HG02884 (cell line): Measurements from ENCODE around the gene EPGN.

ENCODE experiments used
- ATAC-seq: cut with Tn5 transposase; IDR thresholded peaks from one replicate; pipeline ENCODE4 v1.9.1; 2021; ENCODE audit warnings: mild to moderate bottlenecking, moderate library complexity; ENCODE audit not compliant: unreplicated experiment

The EPGN gene

DNA sequence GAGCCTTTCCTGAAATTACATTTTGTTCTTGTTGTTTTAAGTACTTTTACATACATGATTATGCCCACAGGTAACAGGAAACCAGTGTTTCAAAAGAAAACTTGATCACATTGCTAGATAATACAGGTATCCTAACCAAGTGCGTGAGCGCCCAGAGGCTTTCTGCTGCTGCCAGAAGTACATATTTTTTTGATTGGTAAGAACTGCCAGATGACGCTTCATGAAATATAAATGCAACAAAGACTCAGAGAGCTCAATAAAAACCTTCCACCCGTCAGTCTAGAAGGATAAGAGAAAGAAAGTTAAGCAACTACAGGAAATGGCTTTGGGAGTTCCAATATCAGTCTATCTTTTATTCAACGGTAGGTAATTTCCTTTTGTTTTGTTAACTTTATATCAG lies at the start of gene EPGN:
Gene EPGN (plus strand): TSS at position 256 of the 400 bp plus-strand sequence. CDS start 64 bp downstream, at position 320.
- no peak for ATAC-seq

GRCh38 chr4:74258963-74259362 lies 49.3 kb upstream of the EPGN start:
- no peak for ATAC-seq

DNA sequence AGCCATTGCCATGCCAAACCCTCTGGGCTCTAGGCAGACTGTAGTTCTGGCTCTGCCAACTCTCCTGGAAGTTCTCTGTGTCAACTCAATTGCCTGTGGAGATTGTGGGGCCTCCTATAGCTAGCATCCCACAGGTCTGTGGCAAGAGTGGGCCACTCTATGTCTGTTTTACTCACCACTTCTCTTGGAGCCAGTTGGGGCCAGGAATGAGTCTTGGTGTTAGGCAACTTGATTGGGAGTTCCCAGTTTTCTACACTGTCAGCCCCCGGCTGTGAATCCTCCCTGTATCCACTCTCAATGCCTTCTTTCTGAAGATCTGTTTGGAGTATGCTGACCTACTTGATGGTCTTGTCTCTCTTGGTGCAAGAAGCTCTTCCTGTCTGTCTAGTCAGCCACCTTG lies 48.2 kb upstream of the EPGN start:
- no peak for ATAC-seq

- ATAC-seq, result no peak
Observed at GRCh38 chr4:74262522-74262921, 45.7 kb upstream of the EPGN start.

DNA sequence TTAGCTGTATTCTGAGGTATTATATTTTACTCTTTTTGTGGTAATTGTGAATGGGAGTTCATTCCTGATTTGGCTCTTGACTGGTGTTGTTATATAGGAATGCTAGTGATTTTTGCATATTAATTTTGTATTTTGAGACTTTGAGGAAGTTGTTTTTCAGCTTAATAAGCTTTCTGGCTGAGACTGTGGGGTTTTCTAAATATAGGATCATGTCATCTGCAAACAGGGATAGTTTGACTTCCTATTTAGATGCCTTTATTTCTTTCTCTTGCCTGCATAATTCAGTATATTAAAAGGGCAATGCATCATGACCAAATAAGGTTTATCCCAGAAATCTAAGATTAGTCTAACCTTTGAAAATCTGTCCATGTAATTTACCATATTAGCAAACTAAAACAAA lies 44.7 kb upstream of the EPGN start:
- no peak for ATAC-seq

GRCh38 chr4:74266081-74266480 lies 42.2 kb upstream of the EPGN start:
- no peak for ATAC-seq

- no peak for ATAC-seq
Observed at GRCh38 chr4:74267998-74268606, 40.2 kb upstream of the EPGN start.

- ATAC-seq, result no peak
Observed at GRCh38 chr4:74268643-74269042, 39.6 kb upstream of the EPGN start.

- ATAC-seq, result no peak
Observed at GRCh38 chr4:74278490-74278889, 29.8 kb upstream of the EPGN start.

DNA sequence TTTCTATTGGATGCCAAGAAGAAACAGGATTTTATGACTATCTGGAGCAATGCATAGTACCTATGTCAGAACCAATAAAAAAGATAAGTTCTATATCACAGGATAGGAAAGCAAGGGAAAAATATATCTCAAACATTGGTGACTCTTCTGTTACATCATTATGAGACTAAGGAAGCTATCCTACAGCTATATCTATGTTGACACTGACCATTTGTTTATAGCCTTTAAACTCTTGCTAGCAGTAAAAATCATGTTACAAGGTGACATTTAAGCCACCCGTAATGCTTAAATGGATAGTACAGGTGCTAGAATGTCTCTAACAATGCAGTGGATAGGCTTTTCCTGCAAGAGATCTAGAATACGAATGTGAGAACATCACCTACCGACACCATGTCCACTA lies 28.6 kb upstream of the EPGN start:
- no peak for ATAC-seq

DNA sequence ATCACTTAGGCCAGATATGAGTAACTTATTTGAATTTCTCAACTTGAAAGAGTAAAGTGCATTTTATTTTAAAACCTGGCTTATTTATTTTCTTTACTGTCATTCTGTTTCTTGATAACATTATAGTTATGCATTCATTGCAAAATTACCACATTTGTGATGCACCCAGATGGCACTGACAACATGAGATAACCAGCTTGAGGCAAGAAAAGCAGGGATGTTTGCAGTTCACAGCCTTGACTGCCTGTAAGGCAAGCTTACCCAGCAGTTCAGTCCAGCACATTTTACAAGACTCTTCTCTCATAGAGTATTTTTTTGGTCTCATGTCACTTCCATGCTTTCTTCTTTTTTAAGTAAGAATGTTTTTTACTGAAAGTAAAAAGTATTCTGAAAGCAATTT lies 25.3 kb upstream of the EPGN start:
- ATAC-seq, result no peak

DNA sequence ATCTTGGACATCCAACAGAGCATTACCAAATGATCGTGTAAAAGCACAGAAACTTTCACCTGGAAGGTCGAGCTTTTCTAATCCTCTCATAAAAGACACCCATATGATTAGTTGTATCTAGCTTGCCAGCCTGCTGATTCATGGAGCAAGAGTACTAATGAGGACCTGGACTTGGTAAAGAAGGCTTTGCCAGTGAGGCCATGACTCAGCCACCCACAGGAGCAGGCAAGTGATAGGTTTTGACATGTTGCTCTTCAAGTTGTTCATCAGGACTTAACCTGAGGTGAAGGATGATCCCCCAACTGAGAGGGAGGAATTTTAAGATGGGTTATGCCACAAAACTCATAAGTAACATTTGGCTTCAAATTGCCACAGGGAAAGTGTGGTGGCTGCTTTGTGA lies 24.7 kb upstream of the EPGN start:
- no peak for ATAC-seq

GRCh38 chr4:74284053-74284452 lies 24.2 kb upstream of the EPGN start:
- no peak for ATAC-seq

DNA sequence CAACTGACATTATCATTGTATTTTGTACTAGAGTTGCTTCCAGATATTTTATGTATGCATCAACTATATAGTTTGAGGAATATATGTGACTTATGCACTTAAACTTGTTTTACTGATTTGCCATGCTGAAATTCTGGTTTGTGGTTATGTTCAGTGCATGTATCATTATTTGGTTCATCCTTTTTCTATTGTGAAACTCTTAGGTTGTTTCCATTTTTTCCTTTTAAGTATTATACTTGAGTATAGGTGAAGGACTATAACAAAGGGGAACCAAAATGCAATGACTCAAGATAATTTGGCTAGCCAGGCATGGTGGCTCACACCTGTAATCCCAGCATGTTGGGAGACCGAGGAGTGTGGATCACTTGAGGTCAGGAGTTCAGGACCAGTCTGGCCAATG lies 21.1 kb upstream of the EPGN start:
- ATAC-seq, result no peak

- ATAC-seq, result no peak
Observed at GRCh38 chr4:74287791-74288190, 20.5 kb upstream of the EPGN start.

DNA sequence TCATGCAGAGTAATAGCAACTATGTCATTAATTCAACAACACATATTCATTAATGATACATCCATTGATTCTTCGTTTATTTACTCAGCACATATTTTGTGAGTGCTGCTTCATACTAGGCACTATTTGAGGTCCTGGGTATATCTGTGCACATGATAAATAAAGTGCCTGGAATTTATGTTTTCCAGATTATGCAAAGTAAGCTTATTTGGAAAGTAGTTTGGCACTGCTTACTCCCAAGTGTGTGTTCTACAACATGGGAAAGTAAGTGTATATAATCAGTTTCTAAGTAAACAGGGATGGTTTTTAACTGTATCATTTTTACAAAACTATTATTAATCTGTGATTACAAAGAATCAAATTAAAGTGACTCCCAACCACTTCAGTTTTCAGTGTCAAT lies 16.8 kb upstream of the EPGN start:
- no peak for ATAC-seq

DNA sequence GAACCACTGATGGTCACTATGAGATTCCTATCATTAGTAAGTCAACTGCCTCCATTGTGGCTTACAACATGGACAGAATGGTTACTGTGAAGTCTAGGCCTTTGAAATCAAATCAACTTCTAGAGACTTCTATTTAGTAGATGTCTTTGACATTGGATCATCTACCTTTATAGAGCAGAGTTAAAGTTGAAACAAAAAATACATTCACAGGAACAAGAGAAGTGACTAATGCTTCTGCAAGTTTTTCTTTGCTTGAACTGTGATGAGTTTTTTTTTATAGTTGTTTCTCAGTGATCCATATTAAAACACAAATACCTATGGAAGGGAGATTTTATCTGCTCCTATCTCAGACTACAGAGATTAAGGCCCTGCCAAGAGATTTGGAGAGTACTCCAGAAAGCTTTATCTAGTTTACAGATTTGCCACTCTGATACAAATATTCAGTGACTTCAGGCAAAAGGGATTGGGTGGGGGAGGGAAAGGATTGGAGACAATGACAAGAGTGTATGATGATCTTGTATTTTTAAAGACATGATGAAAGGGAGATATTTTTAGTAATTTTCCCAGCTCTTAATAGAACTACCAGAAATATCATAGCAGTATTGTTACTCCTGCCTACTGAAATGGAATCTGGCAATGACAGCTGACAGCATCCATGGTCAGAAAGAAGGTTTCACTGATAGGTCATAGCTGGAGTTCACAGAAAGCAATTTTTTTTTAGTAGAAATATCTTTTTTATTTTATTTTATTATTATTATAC lies 16.0 kb upstream of the EPGN start:
- no peak for ATAC-seq

- ATAC-seq, result no peak
Observed at GRCh38 chr4:74293558-74293957, 14.7 kb upstream of the EPGN start.

- no peak for ATAC-seq
Observed at GRCh38 chr4:74294681-74295080, 13.6 kb upstream of the EPGN start.

- ATAC-seq, result no peak
Observed at GRCh38 chr4:74297539-74297938, 10.7 kb upstream of the EPGN start.

GRCh38 chr4:74304095-74304625 lies 4.1 kb upstream of the EPGN start:
- ATAC-seq, result no peak

DNA sequence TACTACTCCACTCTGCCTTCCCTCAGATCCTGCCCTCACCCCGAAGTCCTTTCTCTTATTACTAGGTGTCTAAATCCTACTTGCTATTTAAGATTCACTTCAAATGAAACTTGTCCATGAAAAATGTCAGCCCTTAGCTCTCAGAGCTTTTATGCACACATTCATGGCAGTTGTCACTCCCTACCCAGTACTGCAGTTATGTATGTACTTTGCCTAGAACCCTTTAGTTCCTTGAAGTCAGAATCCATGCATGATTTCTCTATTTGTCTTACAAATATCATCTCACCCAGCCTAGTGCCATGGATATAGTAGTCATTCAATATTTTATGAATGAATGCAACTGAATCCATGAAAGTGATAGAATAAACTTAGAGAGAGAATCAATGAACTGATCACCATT lies 3.3 kb upstream of the EPGN start:
- ATAC-seq, result no peak

DNA sequence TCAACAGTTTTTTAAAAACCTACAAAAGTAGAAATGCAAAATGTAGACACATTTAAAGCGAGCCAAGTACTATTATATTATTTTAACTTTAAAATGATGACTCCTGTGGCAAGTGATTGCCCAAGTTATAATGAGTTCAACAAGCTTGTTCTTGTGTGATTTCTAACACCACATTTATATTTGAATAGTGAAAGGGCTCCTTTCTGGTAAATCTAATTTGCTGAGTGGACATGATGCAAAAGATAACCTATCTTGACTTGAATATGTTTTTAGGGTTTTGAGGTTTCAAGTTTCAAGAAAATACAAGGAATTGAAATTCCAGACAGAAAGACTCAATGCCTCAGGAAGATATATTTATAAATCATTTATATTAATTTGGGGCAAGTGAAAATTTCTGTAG lies 1.1 kb upstream of the EPGN start:
- no peak for ATAC-seq
